ENCODE measurements around the gene PLXNA1. TPM values are rescaled to one million over a fixed set of nuclear protein-coding genes. Genes with fewer than 3 reads are reported as not detected.

Gene PLXNA1
- total and polyA plus RNA-seq, 2 experiments from 2014 or later: 11.0 to 73.5 TPM

GRCh38 chr3:126934031-126934531 lies 48.8 kb upstream of the PLXNA1 start (continued):
- TF ChIP-seq, protein P1, sequence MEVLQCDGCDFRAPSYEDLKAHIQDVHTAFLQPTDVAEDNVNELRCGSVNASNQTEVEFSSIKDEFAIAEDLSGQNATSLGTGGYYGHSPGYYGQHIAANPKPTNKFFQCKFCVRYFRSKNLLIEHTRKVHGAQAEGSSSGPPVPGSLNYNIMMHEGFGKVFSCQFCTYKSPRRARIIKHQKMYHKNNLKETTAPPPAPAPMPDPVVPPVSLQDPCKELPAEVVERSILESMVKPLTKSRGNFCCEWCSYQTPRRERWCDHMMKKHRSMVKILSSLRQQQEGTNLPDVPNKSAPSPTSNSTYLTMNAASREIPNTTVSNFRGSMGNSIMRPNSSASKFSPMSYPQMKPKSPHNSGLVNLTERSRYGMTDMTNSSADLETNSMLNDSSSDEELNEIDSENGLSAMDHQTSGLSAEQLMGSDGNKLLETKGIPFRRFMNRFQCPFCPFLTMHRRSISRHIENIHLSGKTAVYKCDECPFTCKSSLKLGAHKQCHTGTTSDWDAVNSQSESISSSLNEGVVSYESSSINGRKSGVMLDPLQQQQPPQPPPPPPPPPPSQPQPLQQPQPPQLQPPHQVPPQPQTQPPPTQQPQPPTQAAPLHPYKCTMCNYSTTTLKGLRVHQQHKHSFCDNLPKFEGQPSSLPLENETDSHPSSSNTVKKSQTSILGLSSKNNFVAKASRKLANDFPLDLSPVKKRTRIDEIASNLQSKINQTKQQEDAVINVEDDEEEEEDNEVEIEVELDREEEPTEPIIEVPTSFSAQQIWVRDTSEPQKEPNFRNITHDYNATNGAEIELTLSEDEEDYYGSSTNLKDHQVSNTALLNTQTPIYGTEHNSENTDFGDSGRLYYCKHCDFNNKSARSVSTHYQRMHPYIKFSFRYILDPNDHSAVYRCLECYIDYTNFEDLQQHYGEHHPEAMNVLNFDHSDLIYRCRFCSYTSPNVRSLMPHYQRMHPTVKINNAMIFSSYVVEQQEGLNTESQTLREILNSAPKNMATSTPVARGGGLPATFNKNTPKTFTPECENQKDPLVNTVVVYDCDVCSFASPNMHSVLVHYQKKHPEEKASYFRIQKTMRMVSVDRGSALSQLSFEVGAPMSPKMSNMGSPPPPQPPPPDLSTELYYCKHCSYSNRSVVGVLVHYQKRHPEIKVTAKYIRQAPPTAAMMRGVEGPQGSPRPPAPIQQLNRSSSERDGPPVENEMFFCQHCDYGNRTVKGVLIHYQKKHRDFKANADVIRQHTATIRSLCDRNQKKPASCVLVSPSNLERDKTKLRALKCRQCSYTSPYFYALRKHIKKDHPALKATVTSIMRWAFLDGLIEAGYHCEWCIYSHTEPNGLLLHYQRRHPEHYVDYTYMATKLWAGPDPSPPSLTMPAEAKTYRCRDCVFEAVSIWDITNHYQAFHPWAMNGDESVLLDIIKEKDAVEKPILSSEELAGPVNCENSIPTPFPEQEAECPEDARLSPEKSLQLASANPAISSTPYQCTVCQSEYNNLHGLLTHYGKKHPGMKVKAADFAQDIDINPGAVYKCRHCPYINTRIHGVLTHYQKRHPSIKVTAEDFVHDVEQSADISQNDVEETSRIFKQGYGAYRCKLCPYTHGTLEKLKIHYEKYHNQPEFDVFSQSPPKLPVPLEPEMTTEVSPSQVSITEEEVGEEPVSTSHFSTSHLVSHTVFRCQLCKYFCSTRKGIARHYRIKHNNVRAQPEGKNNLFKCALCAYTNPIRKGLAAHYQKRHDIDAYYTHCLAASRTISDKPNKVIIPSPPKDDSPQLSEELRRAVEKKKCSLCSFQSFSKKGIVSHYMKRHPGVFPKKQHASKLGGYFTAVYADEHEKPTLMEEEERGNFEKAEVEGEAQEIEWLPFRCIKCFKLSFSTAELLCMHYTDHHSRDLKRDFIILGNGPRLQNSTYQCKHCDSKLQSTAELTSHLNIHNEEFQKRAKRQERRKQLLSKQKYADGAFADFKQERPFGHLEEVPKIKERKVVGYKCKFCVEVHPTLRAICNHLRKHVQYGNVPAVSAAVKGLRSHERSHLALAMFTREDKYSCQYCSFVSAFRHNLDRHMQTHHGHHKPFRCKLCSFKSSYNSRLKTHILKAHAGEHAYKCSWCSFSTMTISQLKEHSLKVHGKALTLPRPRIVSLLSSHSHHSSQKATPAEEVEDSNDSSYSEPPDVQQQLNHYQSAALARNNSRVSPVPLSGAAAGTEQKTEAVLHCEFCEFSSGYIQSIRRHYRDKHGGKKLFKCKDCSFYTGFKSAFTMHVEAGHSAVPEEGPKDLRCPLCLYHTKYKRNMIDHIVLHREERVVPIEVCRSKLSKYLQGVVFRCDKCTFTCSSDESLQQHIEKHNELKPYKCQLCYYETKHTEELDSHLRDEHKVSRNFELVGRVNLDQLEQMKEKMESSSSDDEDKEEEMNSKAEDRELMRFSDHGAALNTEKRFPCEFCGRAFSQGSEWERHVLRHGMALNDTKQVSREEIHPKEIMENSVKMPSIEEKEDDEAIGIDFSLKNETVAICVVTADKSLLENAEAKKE (CRISPR knock-in tag; IDR thresholded peaks at IDR 0.05): no peak
- TF ChIP-seq EZH2phosphoT487 (IDR thresholded peaks at IDR 0.05; ENCODE audit: unreplicated experiment): no peak

DNA sequence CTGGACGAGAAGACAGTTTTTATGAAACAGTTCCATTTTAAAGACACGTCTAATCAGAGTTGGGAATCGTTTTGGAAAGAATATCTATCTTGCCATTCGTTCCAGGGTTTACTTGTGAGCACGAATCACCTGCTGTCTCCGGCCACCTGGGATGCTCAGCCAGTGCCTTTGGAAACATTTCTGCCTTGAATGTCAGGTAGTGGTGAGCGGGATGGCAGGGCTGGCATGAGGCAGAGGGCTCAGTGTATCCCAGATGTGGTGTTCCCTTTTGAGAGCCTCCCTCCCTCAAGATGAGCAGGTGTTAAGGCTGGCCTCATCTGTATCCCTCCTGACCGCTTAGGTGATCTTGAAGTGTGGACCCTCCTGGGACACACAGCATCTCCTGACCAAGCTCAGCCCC lies 47.9 kb upstream of the PLXNA1 start:
- ATAC-seq (no peak), DNase-seq (ENCODE audit: low spot score) (no peak)
- H3K4me2 ChIP-seq: no peak overlapping the region
- no peaks in the 10 kb centered on the region for H3K79me2 ChIP-seq (replicated peaks; ENCODE audit: insufficient read depth)
- Mint-ChIP-seq H3K27ac (no peak overlapping the region), H3K4me3 (no peak overlapping the region), H3K9me3 (no peaks in the 10 kb centered on the region), H3K36me3 (ENCODE audit: low read depth) (no peaks in the 10 kb centered on the region), H3K27me3 (ENCODE audit: insufficient read depth, low read depth, poor library complexity) (peaks cover 3% of the 10 kb centered on the region), H3K4me1 (peaks cover 9% of the 10 kb centered on the region)
- no peaks in the 10 kb centered on the region for H3F3A ChIP-seq (replicated peaks; ENCODE audit: low read depth)
- H3K9me2 ChIP-seq (ENCODE audit: insufficient read depth): no peaks in the 10 kb centered on the region
- no peaks in the 10 kb centered on the region for H3K27me3 ChIP-seq (ENCODE audit: insufficient read depth)
- H3K36me3 ChIP-seq (ENCODE audit: insufficient read depth): no peaks in the 10 kb centered on the region
- H3K4me1 ChIP-seq (ENCODE audit: insufficient read depth): no peaks in the 10 kb centered on the region
- no peaks in the 10 kb centered on the region for H4K20me1 ChIP-seq (replicated peaks; ENCODE audit: insufficient read depth)
- no peak overlapping the region for H2AFZ ChIP-seq
- no peak overlapping the region for H3K4me3 ChIP-seq
- no peak overlapping the region for H3K27ac ChIP-seq (ENCODE audit: low read depth)
- TF ChIP-seq ETS1 (IDR thresholded peaks at IDR 0.05): no peak
- no peak for TF ChIP-seq CTCF (conservative IDR thresholded peaks at IDR 0.05; ENCODE audit: low read depth in 2 of 2)
- TF ChIP-seq EZH2phosphoT487 (IDR thresholded peaks at IDR 0.05; ENCODE audit: unreplicated experiment): no peak
- TF ChIP-seq CREB1 (CRISPR knock-in tag; IDR thresholded peaks at IDR 0.05; ENCODE audit: low read depth): no peak
- no peak for TF ChIP-seq POLR2AphosphoS5 (IDR thresholded peaks at IDR 0.05; ENCODE audit: low read depth)
- TF ChIP-seq, protein P2, sequence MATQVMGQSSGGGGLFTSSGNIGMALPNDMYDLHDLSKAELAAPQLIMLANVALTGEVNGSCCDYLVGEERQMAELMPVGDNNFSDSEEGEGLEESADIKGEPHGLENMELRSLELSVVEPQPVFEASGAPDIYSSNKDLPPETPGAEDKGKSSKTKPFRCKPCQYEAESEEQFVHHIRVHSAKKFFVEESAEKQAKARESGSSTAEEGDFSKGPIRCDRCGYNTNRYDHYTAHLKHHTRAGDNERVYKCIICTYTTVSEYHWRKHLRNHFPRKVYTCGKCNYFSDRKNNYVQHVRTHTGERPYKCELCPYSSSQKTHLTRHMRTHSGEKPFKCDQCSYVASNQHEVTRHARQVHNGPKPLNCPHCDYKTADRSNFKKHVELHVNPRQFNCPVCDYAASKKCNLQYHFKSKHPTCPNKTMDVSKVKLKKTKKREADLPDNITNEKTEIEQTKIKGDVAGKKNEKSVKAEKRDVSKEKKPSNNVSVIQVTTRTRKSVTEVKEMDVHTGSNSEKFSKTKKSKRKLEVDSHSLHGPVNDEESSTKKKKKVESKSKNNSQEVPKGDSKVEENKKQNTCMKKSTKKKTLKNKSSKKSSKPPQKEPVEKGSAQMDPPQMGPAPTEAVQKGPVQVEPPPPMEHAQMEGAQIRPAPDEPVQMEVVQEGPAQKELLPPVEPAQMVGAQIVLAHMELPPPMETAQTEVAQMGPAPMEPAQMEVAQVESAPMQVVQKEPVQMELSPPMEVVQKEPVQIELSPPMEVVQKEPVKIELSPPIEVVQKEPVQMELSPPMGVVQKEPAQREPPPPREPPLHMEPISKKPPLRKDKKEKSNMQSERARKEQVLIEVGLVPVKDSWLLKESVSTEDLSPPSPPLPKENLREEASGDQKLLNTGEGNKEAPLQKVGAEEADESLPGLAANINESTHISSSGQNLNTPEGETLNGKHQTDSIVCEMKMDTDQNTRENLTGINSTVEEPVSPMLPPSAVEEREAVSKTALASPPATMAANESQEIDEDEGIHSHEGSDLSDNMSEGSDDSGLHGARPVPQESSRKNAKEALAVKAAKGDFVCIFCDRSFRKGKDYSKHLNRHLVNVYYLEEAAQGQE (IDR thresholded peaks at IDR 0.05; ENCODE audit: unreplicated experiment): no peak

All from GM23338 (cell line).